ENCODE measurements around the gene CLUH.

Gene CLUH

GRCh38 chr17:2718150-2718938 lies 6.8 kb upstream of the CLUH start:
- DNase-seq (ENCODE audit: low spot score), result no peak

GRCh38 chr17:2716649-2717048 lies 5.1 kb upstream of the CLUH start:
- DNase-seq (ENCODE audit: low spot score), result no peak

GRCh38 chr17:2713881-2714280 lies 2.3 kb upstream of the CLUH start:
- no peak for DNase-seq (ENCODE audit: low spot score)

GRCh38 chr17:2712300-2713043 lies 908 bp upstream of the CLUH start:
- no peak for DNase-seq (ENCODE audit: low spot score)

GRCh38 chr17:2710803-2711607 lies 559 bp downstream of the CLUH start:
- no peak for DNase-seq (ENCODE audit: low spot score)

- DNase-seq (ENCODE audit: low spot score), result no peak
Measured at GRCh38 chr17:2710071-2710802, 1.3 kb downstream of the CLUH start.

GRCh38 chr17:2709183-2709661 lies 2.3 kb downstream of the CLUH start:
- no peak for DNase-seq (ENCODE audit: low spot score)

GRCh38 chr17:2708585-2709182 lies 2.9 kb downstream of the CLUH start:
- DNase-seq (ENCODE audit: low spot score), result no peak

- DNase-seq (ENCODE audit: low spot score), result no peak
Measured at GRCh38 chr17:2707721-2708584, 3.6 kb downstream of the CLUH start.

GRCh38 chr17:2706911-2707510 lies 4.6 kb downstream of the CLUH start:
- DNase-seq (ENCODE audit: low spot score), result no peak

- DNase-seq (ENCODE audit: low spot score), result no peak
Measured at GRCh38 chr17:2705888-2706795, 5.4 kb downstream of the CLUH start.

- DNase-seq (ENCODE audit: low spot score), result no peak
Measured at GRCh38 chr17:2705263-2705662, 6.3 kb downstream of the CLUH start.

GRCh38 chr17:2704890-2705248 lies 6.7 kb downstream of the CLUH start:
- DNase-seq (ENCODE audit: low spot score), result no peak

GRCh38 chr17:2704031-2704889 lies 7.3 kb downstream of the CLUH start:
- DNase-seq (ENCODE audit: low spot score), result no peak

- DNase-seq (ENCODE audit: low spot score), result no peak
Measured at GRCh38 chr17:2703606-2704005, 8.0 kb downstream of the CLUH start.

- no peak for DNase-seq (ENCODE audit: low spot score)
Measured at GRCh38 chr17:2703181-2703580, 8.4 kb downstream of the CLUH start.

- no peak for DNase-seq (ENCODE audit: low spot score)
Measured at GRCh38 chr17:2701996-2702741, 9.4 kb downstream of the CLUH start.
